HL-60 (cell line): ENCODE data around the gene HOXD8.

Experiments used
- POLR2AphosphoS5 ChIP-seq: IDR thresholded peaks from 2 replicates; pipeline ENCODE4 v1.6.1; 2012; ENCODE audit warnings: low read depth
- REST ChIP-seq: IDR thresholded peaks from 2 replicates; pipeline ENCODE4 v1.6.1; 2012; ENCODE audit warnings: low read depth; ENCODE audit not compliant: insufficient replicate concordance
- TF ChIP-seq, protein P1 (sequence below): IDR thresholded peaks from one replicate; pipeline ENCODE4 v1.5.1; 2011; ENCODE audit warnings: low read length, control low read depth, inconsistent platforms; ENCODE audit not compliant: insufficient read depth

GRCh38 chr2:176164611-176165369, 35.3 kb downstream of the HOXD8 start:
- TF ChIP-seq POLR2AphosphoS5 (no peak), REST (no peak)
- TF ChIP-seq, protein P1, sequence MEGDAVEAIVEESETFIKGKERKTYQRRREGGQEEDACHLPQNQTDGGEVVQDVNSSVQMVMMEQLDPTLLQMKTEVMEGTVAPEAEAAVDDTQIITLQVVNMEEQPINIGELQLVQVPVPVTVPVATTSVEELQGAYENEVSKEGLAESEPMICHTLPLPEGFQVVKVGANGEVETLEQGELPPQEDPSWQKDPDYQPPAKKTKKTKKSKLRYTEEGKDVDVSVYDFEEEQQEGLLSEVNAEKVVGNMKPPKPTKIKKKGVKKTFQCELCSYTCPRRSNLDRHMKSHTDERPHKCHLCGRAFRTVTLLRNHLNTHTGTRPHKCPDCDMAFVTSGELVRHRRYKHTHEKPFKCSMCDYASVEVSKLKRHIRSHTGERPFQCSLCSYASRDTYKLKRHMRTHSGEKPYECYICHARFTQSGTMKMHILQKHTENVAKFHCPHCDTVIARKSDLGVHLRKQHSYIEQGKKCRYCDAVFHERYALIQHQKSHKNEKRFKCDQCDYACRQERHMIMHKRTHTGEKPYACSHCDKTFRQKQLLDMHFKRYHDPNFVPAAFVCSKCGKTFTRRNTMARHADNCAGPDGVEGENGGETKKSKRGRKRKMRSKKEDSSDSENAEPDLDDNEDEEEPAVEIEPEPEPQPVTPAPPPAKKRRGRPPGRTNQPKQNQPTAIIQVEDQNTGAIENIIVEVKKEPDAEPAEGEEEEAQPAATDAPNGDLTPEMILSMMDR: no peak
